Body of pancreas (tissue), 4 donors: Measurements from ENCODE around the gene PLEK2. TPM values are rescaled to one million over a fixed set of nuclear protein-coding genes. Genes with fewer than 3 reads are reported as not detected.

ENCODE experiments used
- ATAC-seq: fragments of 150-250 bp; one replicate; pipeline ENCODE4 v1.9.1; 2016
- DNase-seq, 4 donors: peaks; one replicate each; pipeline ENCODE4 v3.0.0-alpha.2; 2019
- H3K27ac ChIP-seq, 4 donors: fragments of 200-600 bp; sonication (generic); 1 replicate in 3 of 4; 2 replicates in 1 of 4; pipeline versions ENCODE4 v1.5.1 to v1.6.1; 2016 to 2019; ENCODE audit warnings: mild to moderate bottlenecking in 1 of 4, mixed read lengths in 1 of 4, moderate library complexity in 1 of 4
- H3K27me3 ChIP-seq, 2 donors: fragments of 200-600 bp; sonication (generic); one replicate each; pipeline ENCODE4 v1.6.0; 2016; ENCODE audit warnings: mild to moderate bottlenecking in 1 of 2
- H3K36me3 ChIP-seq, 2 donors: fragments of 200-600 bp; sonication (generic); replicated peaks in 1 of 2; 2 replicates each; pipeline ENCODE4 v1.5.1; 2016; ENCODE audit warnings: low read depth in 2 of 2; ENCODE audit not compliant: insufficient read depth in 1 of 2
- H3K4me1 ChIP-seq: fragments of 200-600 bp; sonication (generic); one replicate; pipeline ENCODE4 v1.6.0; 2016
- H3K4me3 ChIP-seq, 2 donors: fragments of 200-600 bp; sonication (generic); 1 replicate in 1 of 2; 2 replicates in 1 of 2; pipeline ENCODE4 v1.5.1; 2016 to 2019
- H3K9me3 ChIP-seq, 3 donors: fragments of 200-600 bp; sonication (generic); 1 replicate in 2 of 3; 2 replicates in 1 of 3; pipeline ENCODE4 v1.5.1; 2016
- CTCF ChIP-seq, 7 experiments: fragments of 450-650 bp in 4 of 7; fragments of 200-600 bp in 3 of 7; sonication (generic) in 3 of 7; IDR thresholded peaks; one replicate each; pipeline ENCODE4 v1.5.1; 2016 to 2019; ENCODE audit warnings: antibody characterized with exemption in 7 of 7
- POLR2A ChIP-seq, 3 donors: fragments of 450-650 bp; IDR thresholded peaks; one replicate each; pipeline ENCODE4 v1.6.1; 2016; ENCODE audit warnings: antibody characterized with exemption in 3 of 3, mild to moderate bottlenecking in 2 of 3
- WGBS, 2 donors: methylation state at CpG; one replicate each; pipeline ENCODE4 v1.1.5; 2017; 5-methylcytosine and 5-hydroxymethylcytosine counted together
- intact Hi-C: fragments of 100-400 bp; cut with DNase I; formaldehyde crosslinking; loops from one replicate; pipeline ENCODE4 v1.15.1; 2023
- total RNA-seq, 2 donors: library from RNA; depleted of rRNA; stranded (reverse); fragments of >200 nt; gene quantifications; one replicate each; pipeline ENCODE4 v1.1.0, GENCODE V29; 2016

The PLEK2 gene
- total RNA-seq, 2 donors from 2014 or later, result 7.5 to 9.2 TPM

GRCh38 chr14:67446371-67447032 lies 34.5 kb upstream of the PLEK2 start:
- peak overlapping the region; percentile 4 to 59 (median 38) for H3K27ac ChIP-seq
- 48 to 55% methylated on average over 8 of the region's 8 CpGs for WGBS, 2 donors

GRCh38 chr14:67444395-67444794 lies 32.4 kb upstream of the PLEK2 start:
- no peak for TF ChIP-seq CTCF (IDR thresholded peaks at IDR 0.05)
- no peak for TF ChIP-seq POLR2A (IDR thresholded peaks at IDR 0.05)
- Histone ChIP-seq H3K4me1 (peaks cover 51% of the 10 kb centered on the region), H3K27ac (no peak overlapping the region), H3K27me3 (no peaks in the 10 kb centered on the region), H3K36me3 (no peaks in the 10 kb centered on the region), H3K9me3 (no peaks in the 10 kb centered on the region), H3K4me3 (no peak overlapping the region)
- intact Hi-C loops, result no loop called here
- 86 to 96% methylated on average over 3 of the region's 3 CpGs for WGBS, 2 donors
- ATAC-seq, result no peak
- DNase-seq, result no peak

More at GRCh38 chr14:67446371-67447032, 34.5 kb upstream of the PLEK2 start:
- ATAC-seq (peak; percentile 25), DNase-seq (peak in 2 of 4 donors; percentile 44 to 51)
- Histone ChIP-seq H3K27me3 (no peaks in the 10 kb centered on the region), H3K36me3 (no peaks in the 10 kb centered on the region), H3K9me3 (no peaks in the 10 kb centered on the region), H3K4me3 (no peak overlapping the region), H3K4me1 (peaks cover 31% of the 10 kb centered on the region)
- intact Hi-C loops, result no loop called here
- TF ChIP-seq CTCF (IDR thresholded peaks at IDR 0.05), result no peak

- Histone ChIP-seq H3K4me3 (no peak overlapping the region), H3K36me3 (no peaks in the 10 kb centered on the region), H3K4me1 (peaks cover 57% of the 10 kb centered on the region), H3K27me3 (no peaks in the 10 kb centered on the region), H3K9me3 (no peaks in the 10 kb centered on the region), H3K27ac (peak overlapping the region; percentile 34 to 78 (median 61))
- DNase-seq (peak in 3 of 4 donors; percentile 48 to 71 (median 65)), ATAC-seq (peak; percentile 78)
- 35 to 39% methylated on average over 8 of the region's 8 CpGs for WGBS, 2 donors
- TF ChIP-seq POLR2A (IDR thresholded peaks at IDR 0.05), result no peak
- intact Hi-C loops, result no loop called here
Observed at GRCh38 chr14:67442139-67442906, 30.4 kb upstream of the PLEK2 start.

- intact Hi-C loops, result no loop called here
- Histone ChIP-seq H3K27ac (peak overlapping the region; percentile 47 to 78 (median 60)), H3K4me3 (no peak overlapping the region), H3K4me1 (peaks cover 54% of the 10 kb centered on the region), H3K9me3 (no peaks in the 10 kb centered on the region), H3K36me3 (no peaks in the 10 kb centered on the region), H3K27me3 (no peaks in the 10 kb centered on the region)
- 71 to 76% methylated on average over 8 of the region's 8 CpGs for WGBS, 2 donors
- no peak for DNase-seq
- TF ChIP-seq CTCF (IDR thresholded peaks at IDR 0.05) (no peak), POLR2A (IDR thresholded peaks at IDR 0.05) (no peak)
- no peak for ATAC-seq
Observed at GRCh38 chr14:67441672-67442071, 29.7 kb upstream of the PLEK2 start.

- no peak for DNase-seq
- TF ChIP-seq CTCF (IDR thresholded peaks at IDR 0.05), result no peak
- TF ChIP-seq POLR2A (IDR thresholded peaks at IDR 0.05), result no peak
- no peaks in the 10 kb centered on the region for H3K9me3 ChIP-seq
- peaks cover 54% of the 10 kb centered on the region for H3K4me1 ChIP-seq
- 49 to 70% methylated on average over 2 of the region's 2 CpGs for WGBS, 2 donors
- no peak for ATAC-seq
- intact Hi-C loops, result no loop called here
- no peaks in the 10 kb centered on the region for H3K27me3 ChIP-seq
- peak overlapping the region; percentile 47 to 78 (median 60) for H3K27ac ChIP-seq
- H3K4me3 ChIP-seq, result no peak overlapping the region
- no peaks in the 10 kb centered on the region for H3K36me3 ChIP-seq
Observed at GRCh38 chr14:67441256-67441655, 29.3 kb upstream of the PLEK2 start.
